Muscle layer of colon (tissue), 2 donors: ENCODE measurements around the gene MADD.

Experiments
- H3K27ac ChIP-seq: one replicate; pipeline ENCODE4 v1.7.0; 2013; ENCODE audit warnings: low read depth, mild to moderate bottlenecking, low read length, moderate library complexity
- H3K27me3 ChIP-seq, 2 donors: one replicate each; pipeline ENCODE4 v1.7.0; 2013; ENCODE audit warnings: low read length in 2 of 2, mild to moderate bottlenecking in 2 of 2; ENCODE audit not compliant: insufficient read depth in 2 of 2, control insufficient read depth in 1 of 2
- H3K36me3 ChIP-seq: one replicate; pipeline ENCODE4 v1.7.0; 2013; ENCODE audit warnings: mild to moderate bottlenecking, low read length; ENCODE audit not compliant: insufficient read depth
- H3K4me1 ChIP-seq: one replicate; pipeline ENCODE4 v1.7.0; 2013; ENCODE audit warnings: mild to moderate bottlenecking, low read length; ENCODE audit not compliant: insufficient read depth
- H3K4me3 ChIP-seq, 2 donors: one replicate each; pipeline ENCODE4 v1.7.0; 2013; ENCODE audit warnings: low read length in 2 of 2, low read depth in 1 of 2, mild to moderate bottlenecking in 1 of 2, moderate library complexity in 1 of 2
- H3K9ac ChIP-seq: one replicate; pipeline ENCODE4 v1.7.0; 2013; ENCODE audit warnings: low read length
- H3K9me3 ChIP-seq: one replicate; pipeline ENCODE4 v1.7.0; 2013; ENCODE audit warnings: mild to moderate bottlenecking, low read length
- donor health status: abdominal sarcoma.
- donor health status: Adenocarcinoma of cecum.

MADD gene

DNA sequence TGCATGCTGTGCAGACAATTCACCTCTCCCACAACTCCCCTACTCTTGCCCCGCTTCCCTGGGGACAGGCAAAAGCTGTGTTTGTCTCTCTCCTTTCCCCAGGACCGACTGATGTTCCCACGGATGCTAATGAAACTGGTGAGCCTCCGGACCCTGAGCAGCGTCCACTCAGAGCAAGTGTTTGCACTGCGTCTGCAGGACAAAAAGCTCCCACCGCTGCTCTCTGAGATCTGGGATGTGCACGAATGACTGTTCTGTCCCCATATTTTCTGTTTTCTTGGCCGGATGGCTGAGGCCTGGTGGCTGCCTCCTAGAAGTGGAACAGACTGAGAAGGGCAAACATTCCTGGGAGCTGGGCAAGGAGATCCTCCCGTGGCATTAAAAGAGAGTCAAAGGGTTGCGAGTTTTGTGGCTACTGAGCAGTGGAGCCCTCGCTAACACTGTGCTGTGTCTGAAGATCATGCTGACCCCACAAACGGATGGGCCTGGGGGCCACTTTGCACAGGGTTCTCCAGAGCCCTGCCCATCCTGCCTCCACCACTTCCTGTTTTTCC lies 1.4 kb upstream of the MADD start:
- Histone ChIP-seq H3K9me3 (no peaks in the 10 kb centered on the region), H3K36me3 (no peaks in the 10 kb centered on the region), H3K27me3 (no peaks in the 10 kb centered on the region), H3K4me1 (peaks cover 34% of the 10 kb centered on the region), H3K9ac (no peak overlapping the region), H3K4me3 (peak overlapping the region in 1 of 2 donors; percentile 78), H3K27ac (peak overlapping the region; percentile 100)

DNA sequence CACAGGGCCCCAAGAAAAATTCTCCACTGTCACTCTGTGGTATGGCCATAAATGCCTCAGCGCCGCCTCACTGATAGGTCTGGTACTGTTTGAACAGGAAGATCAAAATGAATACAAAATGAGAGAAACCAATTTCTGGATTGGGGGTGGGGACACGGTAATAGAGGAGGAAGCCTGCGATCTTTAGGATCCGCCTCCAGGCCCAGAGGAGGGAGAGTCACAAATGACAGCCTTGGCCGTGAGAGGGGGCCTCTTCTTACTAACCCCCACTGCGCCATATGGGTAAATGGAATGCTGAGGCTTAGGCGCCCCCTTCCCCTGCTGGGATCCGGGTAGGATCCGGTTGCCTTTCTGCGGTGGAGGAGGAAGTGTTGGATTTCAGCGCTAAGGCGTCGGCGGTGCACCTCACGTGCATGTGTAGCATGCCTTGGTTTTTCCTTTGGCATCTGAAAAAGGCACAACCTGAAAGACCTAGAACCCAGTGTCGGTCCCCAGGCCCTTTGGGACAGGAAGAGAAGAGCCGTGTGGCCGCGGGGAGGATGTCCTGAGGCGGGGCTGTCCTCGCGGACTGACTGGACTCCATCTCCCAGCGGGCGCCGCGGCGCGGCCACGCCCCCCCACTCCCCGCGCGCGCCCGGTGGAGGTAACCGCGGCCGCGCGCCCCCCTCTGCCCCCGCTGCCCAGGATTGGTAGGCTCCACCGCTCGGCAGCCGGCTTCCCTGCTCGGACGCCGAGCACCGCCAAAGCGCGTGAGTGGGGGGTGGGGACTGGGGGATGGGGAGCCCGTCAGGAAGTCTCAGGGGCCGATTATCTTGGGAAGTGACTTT lies 718 bp upstream of the MADD start:
- Histone ChIP-seq H3K27ac (peak overlapping the region; percentile 100), H3K4me3 (peak overlapping the region; percentile 70 to 78), H3K4me1 (peaks cover 34% of the 10 kb centered on the region), H3K9me3 (no peaks in the 10 kb centered on the region), H3K9ac (no peak overlapping the region), H3K36me3 (no peaks in the 10 kb centered on the region), H3K27me3 (no peaks in the 10 kb centered on the region)

DNA sequence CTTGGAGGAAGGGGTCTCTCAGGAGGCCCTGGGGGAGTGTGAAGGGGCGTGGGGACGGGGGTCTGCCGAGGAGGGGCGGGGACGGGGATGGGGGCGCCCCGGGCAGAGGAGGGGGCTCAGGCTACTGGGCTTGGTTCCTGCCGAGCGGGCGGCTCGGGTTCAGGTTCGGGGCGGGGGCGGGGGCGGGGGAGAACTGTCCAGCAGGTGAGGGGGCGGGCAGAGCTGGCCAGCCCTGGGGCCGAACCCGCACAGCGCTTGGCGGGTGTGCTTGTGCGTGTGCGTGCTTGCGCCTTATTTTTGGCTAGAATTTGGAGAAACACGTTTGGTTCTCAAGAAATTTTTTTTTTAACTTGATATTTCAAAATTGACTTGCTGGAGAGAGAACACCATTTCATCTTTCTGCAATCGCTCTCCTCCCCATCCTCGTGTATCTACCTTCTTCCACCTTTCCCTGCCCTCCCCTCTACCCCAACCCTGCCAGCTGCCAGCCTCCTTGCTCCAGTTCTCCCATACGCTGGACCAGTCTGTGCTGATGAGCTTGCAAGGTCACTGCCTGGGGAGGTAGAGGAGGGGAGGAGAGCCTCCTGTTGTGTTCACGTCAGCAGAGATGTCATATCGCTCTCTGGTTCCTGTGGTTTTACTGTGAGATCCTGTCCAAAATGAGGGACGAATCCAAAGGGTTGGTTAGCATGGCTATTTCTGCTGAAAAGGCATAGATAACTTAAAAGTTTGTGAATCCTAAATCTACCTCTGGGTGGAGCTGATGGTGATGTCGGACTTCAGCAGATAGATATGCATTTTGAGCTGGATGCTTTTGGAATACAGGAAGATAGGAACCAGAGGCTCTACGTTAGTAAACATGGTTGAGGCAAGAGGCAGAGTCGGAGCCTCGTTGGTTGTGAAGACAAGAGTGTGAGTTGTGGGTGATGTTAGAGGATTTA lies 668 bp downstream of the MADD start:
- H3K4me3 ChIP-seq: peak overlapping the region; percentile 70 to 78
- peak overlapping the region; percentile 100 for H3K27ac ChIP-seq
- no peaks in the 10 kb centered on the region for H3K27me3 ChIP-seq
- H3K9ac ChIP-seq: peak overlapping the region; percentile 7
- no peaks in the 10 kb centered on the region for H3K9me3 ChIP-seq
- peaks cover 10% of the 10 kb centered on the region for H3K36me3 ChIP-seq
- H3K4me1 ChIP-seq: peaks cover 34% of the 10 kb centered on the region

DNA sequence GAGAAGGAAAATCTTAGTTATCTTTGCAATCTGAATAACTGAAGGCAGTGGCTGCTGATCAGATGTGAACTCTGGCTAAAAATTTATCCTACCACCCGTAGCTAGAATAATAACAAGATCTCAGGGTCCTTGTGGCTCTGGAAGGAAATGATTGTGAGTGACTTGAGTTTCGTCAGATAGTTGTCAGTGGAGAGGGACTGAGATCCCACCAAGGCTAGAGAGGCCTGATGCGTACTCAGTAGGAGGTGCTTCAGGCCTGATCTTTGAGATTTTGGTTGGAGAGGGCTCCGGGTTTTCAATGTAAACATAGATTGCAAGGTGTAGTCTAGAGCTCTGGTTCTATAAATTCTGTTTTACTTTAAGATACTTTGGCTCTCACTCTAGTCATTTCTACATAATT lies 1.4 kb downstream of the MADD start:
- Histone ChIP-seq H3K9me3 (no peaks in the 10 kb centered on the region), H3K4me3 (peak overlapping the region in 1 of 2 donors; percentile 52), H3K27me3 (no peaks in the 10 kb centered on the region), H3K4me1 (peaks cover 34% of the 10 kb centered on the region), H3K9ac (peak overlapping the region; percentile 7), H3K27ac (peak overlapping the region; percentile 100), H3K36me3 (peaks cover 17% of the 10 kb centered on the region)

DNA sequence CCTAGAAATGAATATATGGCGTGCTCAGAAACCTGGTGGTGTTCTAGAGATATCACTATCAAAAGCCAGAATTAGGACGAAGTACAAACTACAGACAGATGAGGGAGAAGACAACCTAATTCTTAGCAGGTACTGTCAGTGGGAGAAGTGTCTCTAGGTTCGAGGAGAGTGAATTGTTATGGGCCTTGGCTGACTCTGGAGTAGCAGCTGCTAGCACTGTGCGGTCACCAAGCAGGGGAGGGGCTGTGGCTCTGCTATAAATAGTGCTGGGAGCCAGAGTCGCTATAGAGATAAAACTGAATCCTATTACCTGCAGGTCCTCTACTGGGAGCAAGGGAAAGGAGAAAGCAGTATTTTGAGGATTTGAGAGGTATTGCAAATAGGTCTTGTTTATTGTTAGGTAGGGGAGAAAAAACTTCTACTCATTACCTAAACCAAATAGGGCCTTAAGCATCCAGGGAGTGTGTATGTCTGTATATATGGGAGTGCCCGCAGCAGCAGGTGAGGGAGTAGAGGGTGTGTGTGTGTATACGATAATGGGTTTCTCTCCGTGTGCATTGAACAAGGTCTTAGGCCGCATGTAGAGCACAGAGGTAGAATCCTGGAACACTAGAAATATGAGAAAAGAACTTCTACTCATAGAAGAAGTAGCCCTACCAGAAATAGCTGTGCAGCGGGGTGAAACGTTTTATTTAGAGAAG lies 2.2 kb downstream of the MADD start:
- H3K9me3 ChIP-seq: no peaks in the 10 kb centered on the region
- H3K4me1 ChIP-seq: peaks cover 34% of the 10 kb centered on the region
- H3K4me3 ChIP-seq: no peak overlapping the region
- H3K27ac ChIP-seq: no peak overlapping the region
- peaks cover 25% of the 10 kb centered on the region for H3K36me3 ChIP-seq
- no peak overlapping the region for H3K9ac ChIP-seq
- H3K27me3 ChIP-seq: no peaks in the 10 kb centered on the region

DNA sequence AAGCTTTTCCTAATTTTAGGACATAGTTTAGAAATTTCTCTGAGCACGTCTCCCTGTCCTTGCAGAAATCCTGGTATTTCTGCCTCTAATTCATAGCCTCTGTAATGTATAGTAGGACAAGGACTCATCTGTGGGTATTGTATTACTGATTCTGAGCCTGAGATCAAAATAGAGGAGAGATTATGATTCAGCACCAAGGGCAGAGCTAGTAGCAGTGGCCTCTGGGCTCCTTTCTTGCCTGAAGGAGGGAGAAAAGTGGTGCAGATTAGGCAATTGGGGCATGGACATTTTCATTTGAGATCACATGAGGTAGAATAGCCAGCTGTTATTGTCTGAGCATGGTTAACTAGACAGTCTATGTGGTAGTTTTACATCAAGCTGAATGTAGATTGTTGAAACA lies 2.8 kb downstream of the MADD start:
- peaks cover 34% of the 10 kb centered on the region for H3K4me1 ChIP-seq
- H3K4me3 ChIP-seq: no peak overlapping the region
- no peak overlapping the region for H3K9ac ChIP-seq
- H3K9me3 ChIP-seq: no peaks in the 10 kb centered on the region
- no peak overlapping the region for H3K27ac ChIP-seq
- peaks cover 30% of the 10 kb centered on the region for H3K36me3 ChIP-seq
- H3K27me3 ChIP-seq: no peaks in the 10 kb centered on the region

DNA sequence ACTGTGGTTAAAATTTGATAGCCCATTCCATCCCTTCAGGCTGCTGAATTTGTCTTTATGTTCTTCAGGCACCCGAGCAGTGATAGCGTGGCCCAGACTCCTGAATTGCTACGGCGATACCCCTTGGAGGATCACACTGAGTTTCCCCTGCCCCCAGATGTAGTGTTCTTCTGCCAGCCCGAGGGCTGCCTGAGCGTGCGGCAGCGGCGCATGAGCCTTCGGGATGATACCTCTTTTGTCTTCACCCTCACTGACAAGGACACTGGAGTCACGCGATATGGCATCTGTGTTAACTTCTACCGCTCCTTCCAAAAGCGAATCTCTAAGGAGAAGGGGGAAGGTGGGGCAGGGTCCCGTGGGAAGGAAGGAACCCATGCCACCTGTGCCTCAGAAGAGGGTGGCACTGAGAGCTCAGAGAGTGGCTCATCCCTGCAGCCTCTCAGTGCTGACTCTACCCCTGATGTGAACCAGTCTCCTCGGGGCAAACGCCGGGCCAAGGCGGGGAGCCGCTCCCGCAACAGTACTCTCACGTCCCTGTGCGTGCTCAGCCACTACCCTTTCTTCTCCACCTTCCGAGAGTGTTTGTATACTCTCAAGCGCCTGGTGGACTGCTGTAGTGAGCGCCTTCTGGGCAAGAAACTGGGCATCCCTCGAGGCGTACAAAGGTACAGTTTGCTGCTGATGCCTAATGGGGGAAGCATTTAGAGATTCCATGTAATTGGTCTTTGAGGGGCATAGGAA lies 4.7 kb downstream of the MADD start:
- H3K27me3 ChIP-seq: no peaks in the 10 kb centered on the region
- peaks cover 22% of the 10 kb centered on the region for H3K4me1 ChIP-seq
- no peak overlapping the region for H3K4me3 ChIP-seq
- H3K36me3 ChIP-seq: peaks cover 49% of the 10 kb centered on the region
- H3K27ac ChIP-seq: no peak overlapping the region
- no peak overlapping the region for H3K9ac ChIP-seq
- no peaks in the 10 kb centered on the region for H3K9me3 ChIP-seq

DNA sequence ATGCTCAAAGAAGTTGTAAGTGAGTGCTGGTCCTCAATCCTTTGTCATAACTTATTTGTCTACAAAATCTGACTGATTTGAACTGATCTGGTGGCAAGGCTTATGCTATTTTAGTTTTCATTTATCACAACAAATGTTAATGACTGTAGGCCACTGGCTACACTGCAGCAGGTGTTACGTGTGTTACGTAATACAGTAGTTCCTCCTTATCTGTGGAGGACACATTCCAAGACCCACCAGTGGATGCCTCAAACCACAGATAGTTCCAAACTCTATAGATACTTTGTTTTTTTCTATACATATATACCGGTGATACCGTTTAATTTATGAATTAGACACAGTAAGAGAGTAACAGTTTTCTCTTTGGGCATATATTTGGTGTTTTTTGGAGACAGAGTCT lies 7.0 kb downstream of the MADD start:
- no peaks in the 10 kb centered on the region for H3K27me3 ChIP-seq
- no peak overlapping the region for H3K27ac ChIP-seq
- no peaks in the 10 kb centered on the region for H3K9me3 ChIP-seq
- peaks cover 7% of the 10 kb centered on the region for H3K4me1 ChIP-seq
- no peak overlapping the region for H3K9ac ChIP-seq
- no peak overlapping the region for H3K4me3 ChIP-seq
- peaks cover 67% of the 10 kb centered on the region for H3K36me3 ChIP-seq

DNA sequence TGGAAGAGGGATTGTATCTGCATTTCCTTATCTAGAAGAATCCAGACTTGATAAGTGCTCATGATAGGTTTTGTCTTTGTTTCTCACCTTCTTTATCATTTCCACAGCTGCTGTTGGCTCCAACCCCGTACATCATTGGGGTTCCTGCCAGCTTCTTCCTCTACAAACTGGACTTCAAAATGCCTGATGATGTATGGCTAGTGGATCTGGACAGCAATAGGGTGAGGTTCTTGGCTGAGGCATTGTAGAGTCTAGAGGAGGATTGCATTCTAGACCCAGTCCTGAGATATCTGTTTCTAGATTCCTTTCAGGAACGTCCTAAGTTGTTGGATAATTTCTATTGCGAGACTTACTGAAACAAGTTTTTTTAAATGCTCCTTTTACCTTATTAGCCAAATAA lies 8.1 kb downstream of the MADD start:
- Histone ChIP-seq H3K9me3 (no peaks in the 10 kb centered on the region), H3K27ac (no peak overlapping the region), H3K4me1 (no peaks in the 10 kb centered on the region), H3K4me3 (no peak overlapping the region), H3K36me3 (peaks cover 75% of the 10 kb centered on the region), H3K27me3 (no peaks in the 10 kb centered on the region), H3K9ac (no peak overlapping the region)

DNA sequence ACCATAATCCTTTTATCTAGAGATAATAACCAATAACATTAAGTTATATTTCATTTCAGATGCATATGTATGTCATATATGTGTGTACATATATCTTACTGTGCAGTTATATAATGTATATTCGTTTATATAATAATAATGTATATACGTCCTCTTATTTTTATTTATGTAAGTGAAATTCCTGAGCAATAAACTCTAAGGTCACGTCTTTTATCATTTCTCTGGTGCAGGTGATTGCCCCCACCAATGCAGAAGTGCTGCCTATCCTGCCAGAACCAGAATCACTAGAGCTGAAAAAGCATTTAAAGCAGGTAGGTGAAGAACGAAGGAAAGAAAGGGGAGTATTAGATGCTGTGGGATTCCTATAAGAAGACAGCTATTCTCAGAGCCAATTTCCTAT lies 8.8 kb downstream of the MADD start:
- Histone ChIP-seq H3K27me3 (no peaks in the 10 kb centered on the region), H3K4me1 (no peaks in the 10 kb centered on the region), H3K9me3 (no peaks in the 10 kb centered on the region), H3K27ac (no peak overlapping the region), H3K4me3 (no peak overlapping the region), H3K36me3 (peaks cover 76% of the 10 kb centered on the region), H3K9ac (no peak overlapping the region)
